IMR-90 (cell line): ENCODE measurements around the gene TMEM181. TPM values are rescaled to one million over a fixed set of nuclear protein-coding genes. Genes with fewer than 3 reads are reported as not detected.

Experiments
- ATAC-seq: fragments of 200-7000 bp; cut with Tn5 transposase; 2 replicates; pipeline ENCODE4 v1.9.1; 2020; ENCODE audit warnings: low read depth, mild to moderate bottlenecking, moderate library complexity
- BruUV-seq: library from RNA; stranded (reverse); fragments of 400-500 nt; replicated peaks from 2 replicates; lab custom pipeline; 2021; lab: Mats Ljungman, UMichigan
- CTCF ChIA-PET: fragments of 300-600 bp; formaldehyde crosslinking; extraction: SDS; loops from one replicate; lab custom pipeline; 2021; ENCODE audit warnings: antibody characterized with exemption; lab: Yijun Ruan, JAX
- POLR2A ChIA-PET: fragments of 300-600 bp; sonication (Branson Sonifier 250); formaldehyde crosslinking; loops from one replicate; lab custom pipeline; 2022; ENCODE audit warnings: antibody characterized with exemption; ENCODE audit not compliant: unreplicated experiment; lab: Charles Lee
- DNase-seq: peaks from one replicate; pipeline ENCODE4 v3.0.0; 2013
- H2AFZ ChIP-seq: replicated peaks from 2 replicates; pipeline ENCODE3; 2013; ENCODE audit warnings: low read length, mild to moderate bottlenecking; ENCODE audit not compliant: poor library complexity
- H2AK5ac ChIP-seq: 2 replicates; pipeline ENCODE4 v1.6.1; 2013; ENCODE audit warnings: low read depth, low read length, inconsistent platforms
- H2AK9ac ChIP-seq: replicated peaks from 2 replicates; pipeline ENCODE3; 2013; ENCODE audit warnings: mild to moderate bottlenecking, low read depth, low read length, moderate library complexity; ENCODE audit not compliant: poor library complexity
- H2BK120ac ChIP-seq: 2 replicates; pipeline ENCODE4 v1.6.1; 2013; ENCODE audit warnings: low read depth, low read length, inconsistent platforms
- H2BK15ac ChIP-seq: 3 replicates; pipeline ENCODE4 v1.6.1; 2013; ENCODE audit warnings: low read depth, low read length, inconsistent platforms
- H2BK20ac ChIP-seq: 2 replicates; pipeline ENCODE4 v1.6.1; 2013; ENCODE audit warnings: low read depth, mild to moderate bottlenecking, inconsistent platforms, low read length, moderate library complexity
- H2BK5ac ChIP-seq: 2 replicates; pipeline ENCODE4 v1.6.1; 2013; ENCODE audit warnings: mild to moderate bottlenecking, low read depth, low read length, inconsistent platforms; ENCODE audit not compliant: poor library complexity, severe bottlenecking
- H3K14ac ChIP-seq: replicated peaks from 2 replicates; pipeline ENCODE4 v1.6.1; 2013; ENCODE audit warnings: low read depth, low read length, inconsistent platforms
- H3K18ac ChIP-seq: 2 replicates; pipeline ENCODE4 v1.6.1; 2013; ENCODE audit warnings: low read depth, low read length, control low read depth
- H3K23ac ChIP-seq: 2 replicates; pipeline ENCODE4 v1.6.1; 2013; ENCODE audit warnings: low read depth, low read length, inconsistent platforms
- H3K27ac ChIP-seq: 2 replicates; pipeline ENCODE4 v1.5.1; 2013; ENCODE audit warnings: mild to moderate bottlenecking, control low read depth, low read length; ENCODE audit not compliant: insufficient read depth
- H3K27me3 ChIP-seq: 2 replicates; pipeline ENCODE4 v1.6.1; 2013; ENCODE audit warnings: low read length; ENCODE audit not compliant: control insufficient read depth, insufficient read depth
- H3K36me3 ChIP-seq: 2 replicates; pipeline ENCODE4 v1.6.1; 2013; ENCODE audit warnings: low read length, mixed read lengths; ENCODE audit not compliant: control insufficient read depth, insufficient read depth
- H3K4ac ChIP-seq: 2 replicates; pipeline ENCODE4 v1.6.1; 2013; ENCODE audit warnings: low read depth, low read length, inconsistent platforms
- H3K4me1 ChIP-seq: 2 replicates; pipeline ENCODE4 v1.6.1; 2013; ENCODE audit warnings: low read length, mixed read lengths; ENCODE audit not compliant: control insufficient read depth, insufficient read depth
- H3K4me2 ChIP-seq: 2 replicates; pipeline ENCODE4 v1.6.1; 2013; ENCODE audit warnings: low read depth, mild to moderate bottlenecking, control low read depth, low read length, moderate library complexity
- H3K4me3 ChIP-seq: 2 replicates; pipeline ENCODE4 v1.5.1; 2013; ENCODE audit warnings: low read depth, mild to moderate bottlenecking, control low read depth, low read length, moderate library complexity; ENCODE audit not compliant: insufficient read depth
- H3K56ac ChIP-seq: 2 replicates; pipeline ENCODE4 v1.6.1; 2013; ENCODE audit warnings: low read length, inconsistent platforms; ENCODE audit not compliant: insufficient read depth; ENCODE audit errors: extremely low read depth
- H3K79me1 ChIP-seq, 2 experiments: 2 replicates each; pipeline ENCODE4 v1.6.1; 2013; ENCODE audit warnings: low read length in 2 of 2, inconsistent platforms in 1 of 2, low read depth in 1 of 2
- H3K9ac ChIP-seq: 2 replicates; pipeline ENCODE4 v1.6.1; 2013; ENCODE audit warnings: low read depth, low read length, control low read depth
- H3K9me1 ChIP-seq: 2 replicates; pipeline ENCODE4 v1.6.1; 2013; ENCODE audit warnings: low read length, inconsistent platforms; ENCODE audit not compliant: insufficient read depth
- H3K9me3 ChIP-seq: 2 replicates; pipeline ENCODE4 v1.6.1; 2013; ENCODE audit warnings: low read length; ENCODE audit not compliant: control insufficient read depth, insufficient read depth
- H4K20me1 ChIP-seq: 2 replicates; pipeline ENCODE4 v1.6.1; 2013; ENCODE audit warnings: low read length, inconsistent platforms; ENCODE audit not compliant: insufficient read depth
- H4K5ac ChIP-seq: 2 replicates; pipeline ENCODE4 v1.6.1; 2013; ENCODE audit warnings: mild to moderate bottlenecking, low read depth, low read length, control low read depth
- H4K8ac ChIP-seq, 2 experiments: 2 replicates each; pipeline ENCODE4 v1.6.1; 2013; ENCODE audit warnings: low read depth in 2 of 2, low read length in 2 of 2, control low read depth in 1 of 2, inconsistent platforms in 1 of 2
- H4K91ac ChIP-seq: 2 replicates; pipeline ENCODE4 v1.6.1; 2013; ENCODE audit warnings: low read depth, low read length, inconsistent platforms; ENCODE audit not compliant: insufficient read depth
- BHLHE40 ChIP-seq: fragments of 150-350 bp; IDR thresholded peaks from 2 replicates; pipeline ENCODE4 v1.6.1; 2016; ENCODE audit warnings: mild to moderate bottlenecking, low read depth, low read length
- CEBPB ChIP-seq: IDR thresholded peaks from 2 replicates; pipeline ENCODE4 v1.6.1; 2012; ENCODE audit warnings: low read depth, low read length, improper control_type of control experiment
- CHD1 ChIP-seq: IDR thresholded peaks from 2 replicates; pipeline ENCODE4 v1.6.1; 2012; ENCODE audit warnings: low read depth, low read length, improper control_type of control experiment
- CTCF ChIP-seq: conservative IDR thresholded peaks from 2 replicates; pipeline ENCODE4 v1.5.1; 2012; ENCODE audit warnings: mild to moderate bottlenecking, low read depth, low read length, improper control_type of control experiment
- FOS ChIP-seq: fragments of 150-350 bp; IDR thresholded peaks from 2 replicates; pipeline ENCODE4 v1.6.1; 2016; ENCODE audit warnings: low read depth, low read length
- MAFK ChIP-seq: IDR thresholded peaks from 2 replicates; pipeline ENCODE4 v1.6.1; 2012; ENCODE audit warnings: low read depth, low read length, improper control_type of control experiment
- MAZ ChIP-seq: IDR thresholded peaks from 2 replicates; pipeline ENCODE4 v1.6.1; 2012; ENCODE audit warnings: low read depth, mild to moderate bottlenecking, low read length, improper control_type of control experiment, moderate library complexity, borderline replicate concordance
- MXI1 ChIP-seq: IDR thresholded peaks from 2 replicates; pipeline ENCODE4 v1.6.1; 2012; ENCODE audit warnings: low read depth, mild to moderate bottlenecking, low read length, moderate library complexity, borderline replicate concordance
- NFE2L2 ChIP-seq: fragments of 150-350 bp; IDR thresholded peaks from 2 replicates; pipeline ENCODE4 v1.6.1; 2016; ENCODE audit warnings: low read depth, mild to moderate bottlenecking, low read length
- POLR2A ChIP-seq: IDR thresholded peaks from 2 replicates; pipeline ENCODE4 v1.6.1; 2012; ENCODE audit warnings: mild to moderate bottlenecking, low read depth, low read length
- RAD21 ChIP-seq: IDR thresholded peaks from 2 replicates; pipeline ENCODE4 v1.6.1; 2012; ENCODE audit warnings: low read length, improper control_type of control experiment
- RCOR1 ChIP-seq: IDR thresholded peaks from 2 replicates; pipeline ENCODE4 v1.6.1; 2012; ENCODE audit warnings: mild to moderate bottlenecking, low read length, improper control_type of control experiment; ENCODE audit not compliant: insufficient replicate concordance
- RFX5 ChIP-seq: IDR thresholded peaks from 2 replicates; pipeline ENCODE4 v1.8.0; 2012; ENCODE audit warnings: low read depth, mild to moderate bottlenecking, low read length, moderate library complexity
- SMC3 ChIP-seq: fragments of 150-350 bp; IDR thresholded peaks from 2 replicates; pipeline ENCODE4 v1.6.1; 2016; ENCODE audit warnings: low read depth, mild to moderate bottlenecking, antibody characterized with exemption, low read length, moderate library complexity
- WGBS, 2 experiments: methylation state at CpG; one replicate each; pipeline versions ENCODE4 v1.1.5 to v1.1.7; 2013; ENCODE audit warnings: missing lambda C conversion rate in 2 of 2; ENCODE audit not compliant: insufficient read length in 1 of 2; ENCODE audit errors: extremely low coverage in 2 of 2; 5-methylcytosine and 5-hydroxymethylcytosine counted together
- dilution Hi-C: fragments of 300-500 bp; cut with HindIII; formaldehyde crosslinking; loops from one replicate; pipeline ENCODE4 v1.14.3; 2018; ENCODE audit warnings: low sequenced_read_pairs; ENCODE audit not compliant: unreplicated experiment
- in situ Hi-C: fragments of 300-500 bp; cut with MboI; formaldehyde crosslinking; loops from 3 replicates; pipeline ENCODE4 v1.14.3; 2019; ENCODE audit warnings: low sequenced_read_pairs, inconsistent platforms, mixed read lengths
- intact Hi-C: fragments of 100-400 bp; cut with micrococcal nuclease; formaldehyde crosslinking; loops from 2 replicates; pipeline ENCODE4 v1.10.0; 2022
- polyA plus RNA-seq, 3 experiments: library from polyadenylated mRNA; depleted of rRNA; stranded (reverse); fragments of >200 nt; gene quantifications; 2 replicates each; pipeline ENCODE4 v1.2.3, GENCODE V29; 2012; ENCODE audit warnings: low replicate concordance in 1 of 3
- total RNA-seq: library from RNA; depleted of rRNA; stranded (reverse); fragments of >200 nt; gene quantifications from 2 replicates; pipeline ENCODE4 v1.2.3, GENCODE V29; 2012
- TF ChIP-seq, protein P1 (sequence below): fragments of 150-350 bp; IDR thresholded peaks from 2 replicates; pipeline ENCODE4 v1.6.1; 2017; ENCODE audit warnings: mild to moderate bottlenecking, antibody characterized with exemption, low read length, low read depth
- TF ChIP-seq, protein P2 (sequence below): fragments of 150-350 bp; IDR thresholded peaks from 2 replicates; pipeline ENCODE4 v1.6.1; 2016; ENCODE audit warnings: low read depth, mild to moderate bottlenecking, low read length, moderate library complexity, borderline replicate concordance

Gene TMEM181
- total and polyA plus RNA-seq, 2 of the 4 experiments (the other 2 are of a cell fraction) = 22.8 to 27.8 TPM

GRCh38 chr6:158517581-158517980 is 42.3 kb upstream of the TMEM181 start:
- H2AFZ ChIP-seq = no peak overlapping the region
- no peak overlapping the region for H2BK5ac ChIP-seq
- H3K4me3 ChIP-seq = no peak overlapping the region
- H3K56ac ChIP-seq = no peak overlapping the region
- ChIA-PET CTCF (interaction anchor here (0.7 kb wide), 1 partner anchor 17 kb away, joined by 4 read pairs; no protein-coding TSS in a partner anchor), POLR2A (no interaction called here)
- no peak overlapping the region for H3K23ac ChIP-seq
- BruUV-seq = no TSS peak
- no peak overlapping the region for H2BK20ac ChIP-seq
- no peaks in the 10 kb centered on the region for H3K27me3 ChIP-seq
- ATAC-seq (no peak), DNase-seq (no peak)
- H2AK9ac ChIP-seq = no peak overlapping the region
- H3K18ac ChIP-seq = no peak overlapping the region
- 0 out of 2 replicates have a peak, but pooled peaks cover 1% of the 10 kb centered on the region for H3K36me3 ChIP-seq
- H3K9me1 ChIP-seq = no peaks in the 10 kb centered on the region
- no peak overlapping the region for H3K9ac ChIP-seq
- H2BK120ac ChIP-seq = no peak overlapping the region
- H3K9me3 ChIP-seq = no peaks in the 10 kb centered on the region
- no peaks in the 10 kb centered on the region for H3K79me1 ChIP-seq
- no peak overlapping the region for H3K27ac ChIP-seq
- no peak overlapping the region for H2AK5ac ChIP-seq
- dilution Hi-C loops (no loop called here), in situ Hi-C loops (loop anchor here (10.0 kb wide), 1 partner anchor 293 kb away; no protein-coding TSS in a partner anchor), intact Hi-C loops (no loop called here)
- no peak overlapping the region for H4K5ac ChIP-seq
- H4K91ac ChIP-seq = no peak overlapping the region
- no peaks in the 10 kb centered on the region for H3K4me1 ChIP-seq
- 85% methylated on average over 4 of the region's 5 CpGs; no CpG with 5 or more reads in 1 of the 2 experiments for WGBS, 2 experiments
- H4K20me1 ChIP-seq = no peaks in the 10 kb centered on the region
- H2BK15ac ChIP-seq = no peak overlapping the region
- TF ChIP-seq MAFK = no peak
- no peak for TF ChIP-seq SMC3
- no peak for TF ChIP-seq RCOR1
- no peak for TF ChIP-seq RFX5
- no peak for TF ChIP-seq MAZ
- TF ChIP-seq CTCF = no peak
- no peak for TF ChIP-seq FOS
- no peak for TF ChIP-seq CHD1
- TF ChIP-seq RAD21 = no peak
- no peak for TF ChIP-seq CEBPB
- TF ChIP-seq, protein P1, sequence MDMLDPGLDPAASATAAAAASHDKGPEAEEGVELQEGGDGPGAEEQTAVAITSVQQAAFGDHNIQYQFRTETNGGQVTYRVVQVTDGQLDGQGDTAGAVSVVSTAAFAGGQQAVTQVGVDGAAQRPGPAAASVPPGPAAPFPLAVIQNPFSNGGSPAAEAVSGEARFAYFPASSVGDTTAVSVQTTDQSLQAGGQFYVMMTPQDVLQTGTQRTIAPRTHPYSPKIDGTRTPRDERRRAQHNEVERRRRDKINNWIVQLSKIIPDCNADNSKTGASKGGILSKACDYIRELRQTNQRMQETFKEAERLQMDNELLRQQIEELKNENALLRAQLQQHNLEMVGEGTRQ = no peak
- TF ChIP-seq, protein P2, sequence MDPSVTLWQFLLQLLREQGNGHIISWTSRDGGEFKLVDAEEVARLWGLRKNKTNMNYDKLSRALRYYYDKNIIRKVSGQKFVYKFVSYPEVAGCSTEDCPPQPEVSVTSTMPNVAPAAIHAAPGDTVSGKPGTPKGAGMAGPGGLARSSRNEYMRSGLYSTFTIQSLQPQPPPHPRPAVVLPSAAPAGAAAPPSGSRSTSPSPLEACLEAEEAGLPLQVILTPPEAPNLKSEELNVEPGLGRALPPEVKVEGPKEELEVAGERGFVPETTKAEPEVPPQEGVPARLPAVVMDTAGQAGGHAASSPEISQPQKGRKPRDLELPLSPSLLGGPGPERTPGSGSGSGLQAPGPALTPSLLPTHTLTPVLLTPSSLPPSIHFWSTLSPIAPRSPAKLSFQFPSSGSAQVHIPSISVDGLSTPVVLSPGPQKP = no peak
- no peak for TF ChIP-seq BHLHE40
- TF ChIP-seq MXI1 = no peak
- no peak for TF ChIP-seq POLR2A
- no peak for TF ChIP-seq NFE2L2
- H3K4ac ChIP-seq = no peak overlapping the region
- no peak overlapping the region for H3K4me2 ChIP-seq
- H3K14ac ChIP-seq = no peak overlapping the region
- H4K8ac ChIP-seq = no peak overlapping the region
